GM12878 (cell line): Measurements from ENCODE around the gene RET. TPM values are rescaled to one million over a fixed set of nuclear protein-coding genes. Genes with fewer than 3 reads are reported as not detected.

Source experiments
- ATAC-seq: fragments of 200-7000 bp; cut with Tn5 transposase; 3 replicates; pipeline ENCODE4 v1.9.1; 2020; ENCODE audit warnings: mild to moderate bottlenecking, moderate library complexity
- BruUV-seq: library from RNA; stranded (reverse); fragments of 400-500 nt; replicated peaks from 2 replicates; lab custom pipeline; 2021; lab: Mats Ljungman, UMichigan
- CTCF ChIA-PET: fragments of 300-600 bp; sonication (Branson Sonifier 250); formaldehyde crosslinking; extraction: SDS; loops from one replicate; lab custom pipeline; 2021; ENCODE audit warnings: inconsistent platforms; lab: Yijun Ruan, JAX
- POLR2A ChIA-PET: fragments of 350-600 bp; formaldehyde crosslinking; extraction: SDS; loops from one replicate; lab custom pipeline; 2021; ENCODE audit warnings: inconsistent platforms; lab: Charles Lee
- RAD21 ChIA-PET: fragments of 300-600 bp; sonication (Branson Sonifier 250); formaldehyde crosslinking; loops from one replicate; lab custom pipeline; 2023; ENCODE audit warnings: antibody characterized with exemption; ENCODE audit not compliant: unreplicated experiment; lab: Charles Lee
- SMC1A ChIA-PET: fragments of 300-600 bp; sonication (Branson Sonifier 250); formaldehyde crosslinking; loops from one replicate; lab custom pipeline; 2023; ENCODE audit not compliant: unreplicated experiment, uncharacterized antibody; lab: Charles Lee
- DNase-seq: peaks from one replicate; pipeline ENCODE4 v3.0.0-alpha.2; 2011; ENCODE audit warnings: low read depth, low spot score
- FAIRE-seq: peaks from 3 replicates; lab custom pipeline; 2011; peaks lifted over from hg19 to GRCh38; lab: Jason Lieb, UNC
- H2AFZ ChIP-seq: 2 replicates; pipeline ENCODE4 v1.6.0; 2011; ENCODE audit warnings: low read depth, low read length, control low read depth; ENCODE audit not compliant: control insufficient read depth
- H3K27ac ChIP-seq: 2 replicates; pipeline ENCODE4 v1.5.1; 2011; ENCODE audit warnings: control low read depth; ENCODE audit not compliant: control insufficient read depth, insufficient read depth
- H3K27me3 ChIP-seq, 2 experiments: replicated peaks in 1 of 2; 2 replicates each; pipeline versions ENCODE4 v1.6.0 to v1.6.1; 2011; ENCODE audit warnings: low read length in 1 of 2; ENCODE audit not compliant: control insufficient read depth in 2 of 2, insufficient read depth in 2 of 2
- H3K36me3 ChIP-seq, 2 experiments: 2 replicates each; pipeline ENCODE4 v1.5.1; 2011; ENCODE audit warnings: low read length in 1 of 2; ENCODE audit not compliant: control insufficient read depth in 2 of 2, insufficient read depth in 2 of 2
- H3K4me1 ChIP-seq: 2 replicates; pipeline ENCODE4 v1.6.1; 2011; ENCODE audit warnings: mild to moderate bottlenecking, low read length, moderate library complexity, mixed read lengths; ENCODE audit not compliant: control insufficient read depth, insufficient read depth
- H3K4me2 ChIP-seq: 2 replicates; pipeline ENCODE4 v1.6.0; 2011; ENCODE audit warnings: control low read depth; ENCODE audit not compliant: control insufficient read depth, insufficient read depth
- H3K4me3 ChIP-seq: fragments of 200-600 bp; sonication (generic); 2 replicates; pipeline ENCODE4 v1.5.1; 2016
- H3K79me2 ChIP-seq: 2 replicates; pipeline ENCODE4 v1.6.0; 2011; ENCODE audit warnings: low read length; ENCODE audit not compliant: control insufficient read depth, insufficient read depth
- H3K9ac ChIP-seq: 2 replicates; pipeline ENCODE4 v1.8.0; 2011; ENCODE audit warnings: low read length, control low read depth, mixed read lengths; ENCODE audit not compliant: control insufficient read depth, insufficient read depth
- H3K9me3 ChIP-seq: replicated peaks from 3 replicates; pipeline ENCODE4 v1.5.1; 2011; ENCODE audit warnings: mild to moderate bottlenecking, low read length; ENCODE audit not compliant: control insufficient read depth, insufficient read depth
- H4K20me1 ChIP-seq: 2 replicates; pipeline ENCODE4 v1.6.0; 2011; ENCODE audit not compliant: control insufficient read depth, insufficient read depth
- ATF2 ChIP-seq: IDR thresholded peaks from 2 replicates; pipeline ENCODE4 v1.6.1; 2012; ENCODE audit warnings: low read length, inconsistent platforms
- EED ChIP-seq: sonication (generic); IDR thresholded peaks from 2 replicates; pipeline ENCODE4 v1.6.1; 2016; ENCODE audit warnings: antibody characterized with exemption, low read depth
- IRF4 ChIP-seq: IDR thresholded peaks from 2 replicates; pipeline ENCODE4 v1.6.1; 2011; ENCODE audit warnings: low read depth, low read length
- MTA2 ChIP-seq: fragments of 450-650 bp; IDR thresholded peaks from 2 replicates; pipeline ENCODE4 v1.6.1; 2016; ENCODE audit warnings: low read depth, mild to moderate bottlenecking, moderate library complexity
- NFXL1 ChIP-seq: fragments of 450-650 bp; IDR thresholded peaks from 2 replicates; pipeline ENCODE4 v1.6.1; 2017; ENCODE audit warnings: antibody characterized with exemption, mild to moderate bottlenecking, borderline replicate concordance
- PKNOX1 ChIP-seq: fragments of 450-650 bp; IDR thresholded peaks from 2 replicates; pipeline ENCODE4 v1.6.1; 2016; ENCODE audit warnings: mild to moderate bottlenecking
- RAD51 ChIP-seq: fragments of 450-650 bp; IDR thresholded peaks from 2 replicates; pipeline ENCODE4 v1.6.1; 2016; ENCODE audit warnings: moderate library complexity, mild to moderate bottlenecking, inconsistent platforms
- REST ChIP-seq: IDR thresholded peaks from 2 replicates; pipeline ENCODE4 v1.6.1; 2012; ENCODE audit warnings: mild to moderate bottlenecking, low read depth, low read length
- SPI1 ChIP-seq: IDR thresholded peaks from 2 replicates; pipeline ENCODE4 v1.6.1; 2011; ENCODE audit warnings: low read depth, mild to moderate bottlenecking, low read length, moderate library complexity, borderline replicate concordance; ENCODE audit not compliant: insufficient read depth
- SREBF2 ChIP-seq: IDR thresholded peaks from 2 replicates; pipeline ENCODE4 v1.6.1; 2012; ENCODE audit warnings: mild to moderate bottlenecking, low read length
- STAT3 ChIP-seq: IDR thresholded peaks from 2 replicates; pipeline ENCODE4 v1.6.1; 2011; ENCODE audit warnings: low read depth, low read length, improper control_type of control experiment
- TAF1 ChIP-seq: IDR thresholded peaks from 2 replicates; pipeline ENCODE4 v1.6.1; 2011; ENCODE audit warnings: mild to moderate bottlenecking, low read depth, low read length, borderline replicate concordance
- YY1 ChIP-seq: IDR thresholded peaks from 2 replicates; pipeline ENCODE4 v1.6.1; 2011; ENCODE audit warnings: low read depth, mild to moderate bottlenecking, low read length
- ZBTB40 ChIP-seq: fragments of 450-650 bp; IDR thresholded peaks from 2 replicates; pipeline ENCODE4 v1.6.1; 2016; ENCODE audit warnings: mild to moderate bottlenecking, moderate library complexity, borderline replicate concordance
- ZNF24 ChIP-seq: fragments of 450-650 bp; IDR thresholded peaks from 2 replicates; pipeline ENCODE4 v1.6.1; 2017; ENCODE audit warnings: antibody characterized with exemption, mild to moderate bottlenecking
- WGBS: methylation state at CpG from one replicate; pipeline ENCODE4 v1.1.6; 2016; ENCODE audit warnings: low lambda C conversion rate; ENCODE audit not compliant: insufficient replicate concordance, insufficient coverage; ENCODE audit errors: missing lambda C conversion rate; 5-methylcytosine and 5-hydroxymethylcytosine counted together
- in situ Hi-C: fragments of 300-500 bp; cut with MboI; formaldehyde crosslinking; loops from 9 replicates; pipeline ENCODE4 v1.14.3; 2018; ENCODE audit warnings: mixed read lengths
- intact Hi-C: fragments of 100-400 bp; cut with micrococcal nuclease; formaldehyde crosslinking; loops from one replicate; pipeline ENCODE4 v1.14.2; 2022; ENCODE audit not compliant: unreplicated experiment
- polyA plus RNA-seq, 11 experiments: library from polyadenylated mRNA; depleted of rRNA in 4 of 11; unstranded in 6 of 11; stranded (reverse) in 5 of 11; fragments of >200 nt; fragmentation: Nextera tagmentation in 4 of 11; fragmentation: Illumina TruSeq in 1 of 11; extraction: Ambion mirVana in 4 of 11; extraction: Trizol in 1 of 11; gene quantifications; 1 replicate in 1 of 11; 2 replicates in 10 of 11; pipeline versions ENCODE4 v1.2.1 to v1.2.3, GENCODE V29; 2011 to 2016; ENCODE audit warnings: inconsistent platforms in 2 of 11, missing spikeins in 2 of 11, low read depth in 1 of 11
- total RNA-seq, 4 experiments: library from RNA; depleted of rRNA in 3 of 4; stranded (reverse); fragments of >200 nt in 3 of 4; fragmentation: Illumina TruSeq in 1 of 4; extraction: Trizol in 1 of 4; gene quantifications; 2 replicates each; pipeline versions ENCODE4 v1.2.1 to v1.2.3, GENCODE V29; 2013 to 2021

The RET gene
- total and polyA plus RNA-seq, 10 of the 15 experiments (the other 5 are each of a cell fraction or from before 2014, with no cell fraction given): not detected

- H3K4me2 ChIP-seq: no peak overlapping the region
- in situ Hi-C loops (loop anchor here (25.0 kb wide), 4 partner anchors 112 to 937 kb away; partner anchors contain the start of genes HNRNPF and ZNF33B), intact Hi-C loops (no loop called here)
- RAD21 ChIA-PET: no interaction called here
- H2AFZ ChIP-seq: no peak overlapping the region
- H3K36me3 ChIP-seq: no peaks in the 10 kb centered on the region
- H4K20me1 ChIP-seq: no peaks in the 10 kb centered on the region
- no peaks in the 10 kb centered on the region for H3K27me3 ChIP-seq
- TF ChIP-seq RAD51 (no peak), ZBTB40 (no peak), SPI1 (no peak), PKNOX1 (no peak), SREBF2 (no peak), STAT3 (no peak), EED (no peak), YY1 (no peak), REST (no peak), IRF4 (no peak), ZNF24 (no peak), MTA2 (no peak), NFXL1 (no peak), ATF2 (no peak), TAF1 (no peak)
- no peaks in the 10 kb centered on the region for H3K9me3 ChIP-seq
- POLR2A ChIA-PET: no interaction called here
- DNase-seq: no peak
- CTCF ChIA-PET: no interaction called here
- H3K4me1 ChIP-seq: peaks cover 39% of the 10 kb centered on the region
- H3K9ac ChIP-seq: no peak overlapping the region
- SMC1A ChIA-PET: no interaction called here
- no peak for FAIRE-seq
- WGBS: 59% methylated on average over 9 of the region's 9 CpGs
- ATAC-seq: no peak
- no peak overlapping the region for H3K27ac ChIP-seq
- BruUV-seq: no TSS peak
- no peak overlapping the region for H3K4me3 ChIP-seq
- no peaks in the 10 kb centered on the region for H3K79me2 ChIP-seq
Measured at GRCh38 chr10:43124574-43125273, 47.9 kb downstream of the RET start.
